Measurements from ENCODE around the gene AKAIN1. TPM values are rescaled to one million over a fixed set of nuclear protein-coding genes. Genes with fewer than 3 reads are reported as not detected.

AKAIN1 gene
- total and polyA plus RNA-seq, 2 experiments from 2014 or later: not detected

DNA sequence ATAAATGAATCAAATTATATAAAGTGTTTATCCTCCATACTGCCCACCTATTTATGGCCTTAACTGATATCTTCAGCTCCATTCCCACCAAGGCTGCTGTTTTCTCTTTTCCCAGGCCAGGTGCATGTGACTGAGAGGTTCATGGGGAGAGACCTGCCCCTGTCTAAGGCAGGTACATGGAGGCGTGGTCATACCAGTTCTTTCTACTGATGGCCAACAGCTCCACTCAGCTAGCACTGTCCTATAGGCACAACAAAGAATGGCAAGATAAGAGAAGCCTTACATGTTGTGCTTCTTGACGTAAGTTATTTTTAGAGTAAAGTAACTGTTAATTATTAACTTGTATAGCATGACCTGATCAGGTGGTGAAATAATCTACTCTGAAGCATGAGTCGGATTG lies 16.8 kb downstream of the AKAIN1 start:
- H2AFZ ChIP-seq: no peak overlapping the region
- H4K20me1 ChIP-seq (ENCODE audit: insufficient read depth): no peaks in the 10 kb centered on the region
- H3K79me2 ChIP-seq (ENCODE audit: insufficient read depth): no peaks in the 10 kb centered on the region
- TF ChIP-seq EZH2phosphoT487 (IDR thresholded peaks at IDR 0.05; ENCODE audit: insufficient read depth, low read depth) (no peak), EZH2 (IDR thresholded peaks at IDR 0.05; ENCODE audit: insufficient read depth, poor library complexity, severe bottlenecking) (no peak)
- no peak overlapping the region for H3K27ac ChIP-seq
- 21 to 26% methylated on average over 3 of the region's 3 CpGs for WGBS, 2 experiments (ENCODE audit: low coverage in 1 of 2, low lambda C conversion rate in 2 of 2, missing lambda C conversion rate in 2 of 2)
- no peak overlapping the region for H3K4me2 ChIP-seq (ENCODE audit: unreplicated experiment)
- H3K27me3 ChIP-seq (replicated peaks; ENCODE audit: insufficient read depth): no peaks in the 10 kb centered on the region
- no peak for DNase-seq
- no peak overlapping the region for H3K4me3 ChIP-seq
- in situ Hi-C loops (cut with MboI): no loop called here
- no peaks in the 10 kb centered on the region for H3K4me1 ChIP-seq (ENCODE audit: insufficient read depth)
- H3K36me3 ChIP-seq (ENCODE audit: low read depth): no peaks in the 10 kb centered on the region
- no peak overlapping the region for H3K9ac ChIP-seq
- H3K9me2 ChIP-seq (ENCODE audit: insufficient read depth): no peaks in the 10 kb centered on the region
- no peaks in the 10 kb centered on the region for H3K9me3 ChIP-seq (ENCODE audit: low read depth)
- H3F3A ChIP-seq (ENCODE audit: insufficient read depth): no peaks in the 10 kb centered on the region

DNA sequence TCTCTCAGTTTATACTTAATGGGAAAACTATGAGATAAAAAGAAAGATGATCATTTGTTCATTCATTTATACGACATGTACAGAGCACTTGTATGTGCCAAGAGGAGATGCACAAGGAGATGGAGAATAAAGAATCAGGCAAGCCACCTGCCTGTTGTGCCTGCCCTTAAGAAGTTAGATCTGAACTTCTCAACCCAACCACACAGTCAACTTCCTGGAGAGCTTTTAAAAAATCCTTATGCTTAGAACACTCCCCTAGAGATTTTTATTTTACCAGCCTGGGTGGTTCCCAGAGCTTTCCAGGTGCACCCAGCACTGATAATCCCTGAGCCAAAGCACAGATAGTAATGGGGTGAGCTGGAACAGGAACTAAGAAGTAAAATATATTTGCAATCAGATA lies 18.5 kb downstream of the AKAIN1 start:
- H3K9me3 ChIP-seq (ENCODE audit: low read depth): no peaks in the 10 kb centered on the region
- H3K4me2 ChIP-seq (ENCODE audit: unreplicated experiment): no peak overlapping the region
- H3K27ac ChIP-seq: no peak overlapping the region
- H4K20me1 ChIP-seq (ENCODE audit: insufficient read depth): no peaks in the 10 kb centered on the region
- no peak for DNase-seq
- H3F3A ChIP-seq (ENCODE audit: insufficient read depth): no peaks in the 10 kb centered on the region
- no peak overlapping the region for H2AFZ ChIP-seq
- H3K36me3 ChIP-seq (ENCODE audit: low read depth): no peaks in the 10 kb centered on the region
- H3K9ac ChIP-seq: no peak overlapping the region
- in situ Hi-C loops (cut with MboI): no loop called here
- H3K79me2 ChIP-seq (ENCODE audit: insufficient read depth): no peaks in the 10 kb centered on the region
- TF ChIP-seq EZH2phosphoT487 (IDR thresholded peaks at IDR 0.05; ENCODE audit: insufficient read depth, low read depth) (no peak), EZH2 (IDR thresholded peaks at IDR 0.05; ENCODE audit: insufficient read depth, poor library complexity, severe bottlenecking) (no peak)
- H3K27me3 ChIP-seq (replicated peaks; ENCODE audit: insufficient read depth): no peaks in the 10 kb centered on the region
- H3K9me2 ChIP-seq (ENCODE audit: insufficient read depth): no peaks in the 10 kb centered on the region
- WGBS, 2 experiments (ENCODE audit: low coverage in 1 of 2, low lambda C conversion rate in 2 of 2, missing lambda C conversion rate in 2 of 2): 9 to 56% methylated on average over 1 of the region's 1 CpG
- H3K4me1 ChIP-seq (ENCODE audit: insufficient read depth): no peaks in the 10 kb centered on the region
- no peak overlapping the region for H3K4me3 ChIP-seq

DNA sequence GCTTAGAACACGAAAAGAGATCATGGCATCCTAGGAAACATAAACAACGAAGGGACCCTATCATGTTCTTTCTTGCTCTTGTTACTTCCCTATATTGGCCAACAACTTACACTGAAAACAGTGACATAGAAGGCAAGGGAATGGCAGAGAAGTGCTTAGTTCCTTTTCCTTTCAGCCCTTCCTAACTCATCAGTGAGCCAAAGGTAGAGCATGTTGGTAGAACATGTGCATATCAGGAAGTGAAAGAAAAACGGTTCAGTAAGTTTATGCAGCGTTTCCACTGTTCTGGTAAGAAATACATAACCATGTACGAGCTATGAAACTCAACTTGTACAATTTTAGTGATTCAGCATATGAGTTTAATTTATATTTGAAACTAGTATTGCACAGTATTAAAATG lies 21.7 kb downstream of the AKAIN1 start:
- Histone ChIP-seq H4K20me1 (ENCODE audit: insufficient read depth) (no peaks in the 10 kb centered on the region), H3K4me2 (ENCODE audit: unreplicated experiment) (no peak overlapping the region), H3K4me1 (ENCODE audit: insufficient read depth) (no peaks in the 10 kb centered on the region), H3K79me2 (ENCODE audit: insufficient read depth) (no peaks in the 10 kb centered on the region), H2AFZ (no peak overlapping the region), H3K36me3 (ENCODE audit: low read depth) (no peaks in the 10 kb centered on the region), H3K27ac (no peak overlapping the region), H3K9me2 (ENCODE audit: insufficient read depth) (no peaks in the 10 kb centered on the region), H3K4me3 (no peak overlapping the region), H3K9ac (no peak overlapping the region), H3K9me3 (ENCODE audit: low read depth) (no peaks in the 10 kb centered on the region), H3F3A (ENCODE audit: insufficient read depth) (no peaks in the 10 kb centered on the region), H3K27me3 (replicated peaks; ENCODE audit: insufficient read depth) (no peaks in the 10 kb centered on the region)
- DNase-seq: no peak
- in situ Hi-C loops (cut with MboI): no loop called here
- TF ChIP-seq EZH2phosphoT487 (IDR thresholded peaks at IDR 0.05; ENCODE audit: insufficient read depth, low read depth): no peak
- 14 to 17% methylated on average over 5 of the region's 5 CpGs for WGBS, 2 experiments (ENCODE audit: low coverage in 1 of 2, low lambda C conversion rate in 2 of 2, missing lambda C conversion rate in 2 of 2)

DNA sequence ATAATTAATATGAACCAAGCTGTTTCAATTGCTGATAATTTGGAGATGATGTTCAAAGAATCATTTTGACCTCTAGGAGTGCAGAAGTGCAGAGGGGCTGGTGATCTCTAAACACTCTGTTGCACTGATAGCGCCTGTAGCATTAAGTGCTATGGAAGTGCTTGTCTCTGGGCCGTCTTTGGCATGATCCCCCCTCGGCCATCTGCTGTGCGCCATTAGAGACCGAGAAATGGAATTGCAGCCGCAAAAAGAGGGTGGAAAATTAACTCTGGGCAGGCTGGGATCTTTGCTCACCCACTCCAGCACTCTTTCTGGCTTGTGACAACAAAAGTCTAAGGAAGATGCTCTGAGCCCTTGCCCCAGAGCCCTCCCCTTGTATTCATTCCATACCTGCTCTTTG lies 23.4 kb downstream of the AKAIN1 start:
- Histone ChIP-seq H3K4me3 (no peak overlapping the region), H3K4me2 (ENCODE audit: unreplicated experiment) (no peak overlapping the region), H4K20me1 (ENCODE audit: insufficient read depth) (no peaks in the 10 kb centered on the region), H2AFZ (no peak overlapping the region), H3K9me3 (ENCODE audit: low read depth) (no peaks in the 10 kb centered on the region), H3K79me2 (ENCODE audit: insufficient read depth) (no peaks in the 10 kb centered on the region), H3K36me3 (ENCODE audit: low read depth) (no peaks in the 10 kb centered on the region), H3F3A (ENCODE audit: insufficient read depth) (no peaks in the 10 kb centered on the region), H3K27me3 (replicated peaks; ENCODE audit: insufficient read depth) (no peaks in the 10 kb centered on the region), H3K9ac (no peak overlapping the region), H3K27ac (no peak overlapping the region), H3K9me2 (ENCODE audit: insufficient read depth) (no peaks in the 10 kb centered on the region), H3K4me1 (ENCODE audit: insufficient read depth) (no peaks in the 10 kb centered on the region)
- no peak for DNase-seq
- TF ChIP-seq EZH2phosphoT487 (IDR thresholded peaks at IDR 0.05; ENCODE audit: insufficient read depth, low read depth) (no peak), EZH2 (IDR thresholded peaks at IDR 0.05; ENCODE audit: insufficient read depth, poor library complexity, severe bottlenecking) (no peak)
- in situ Hi-C loops (cut with MboI): no loop called here
- WGBS, 2 experiments (ENCODE audit: low coverage in 1 of 2, low lambda C conversion rate in 2 of 2, missing lambda C conversion rate in 2 of 2): 30 to 36% methylated on average over 6 of the region's 6 CpGs

DNA sequence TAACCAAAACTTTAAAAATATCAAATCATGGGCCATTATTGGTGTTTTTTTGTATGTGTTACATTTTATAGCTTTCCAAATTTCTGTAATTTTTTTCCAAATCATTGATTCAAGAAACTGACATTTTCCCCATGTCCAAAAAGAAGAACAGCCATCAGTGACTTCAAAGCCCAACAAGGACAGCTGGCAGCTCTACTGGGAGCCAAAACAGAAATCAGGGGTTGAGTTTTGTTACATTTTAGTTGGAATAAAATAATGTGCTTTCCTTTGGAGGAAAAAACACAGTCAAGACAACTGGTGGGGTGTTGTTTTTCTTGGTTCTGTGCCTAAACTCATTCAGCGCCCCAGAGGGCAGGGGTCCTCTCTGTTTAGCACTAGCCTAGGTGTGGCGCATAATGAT lies 23.8 kb downstream of the AKAIN1 start:
- 36 to 39% methylated on average over 2 of the region's 2 CpGs for WGBS, 2 experiments (ENCODE audit: low coverage in 1 of 2, low lambda C conversion rate in 2 of 2, missing lambda C conversion rate in 2 of 2)
- Histone ChIP-seq H3K27me3 (replicated peaks; ENCODE audit: insufficient read depth) (no peaks in the 10 kb centered on the region), H3F3A (ENCODE audit: insufficient read depth) (no peaks in the 10 kb centered on the region), H3K9me2 (ENCODE audit: insufficient read depth) (no peaks in the 10 kb centered on the region), H4K20me1 (ENCODE audit: insufficient read depth) (no peaks in the 10 kb centered on the region), H2AFZ (no peak overlapping the region), H3K27ac (no peak overlapping the region), H3K4me1 (ENCODE audit: insufficient read depth) (no peaks in the 10 kb centered on the region), H3K4me2 (ENCODE audit: unreplicated experiment) (no peak overlapping the region), H3K4me3 (no peak overlapping the region), H3K9ac (no peak overlapping the region), H3K9me3 (ENCODE audit: low read depth) (no peaks in the 10 kb centered on the region), H3K36me3 (ENCODE audit: low read depth) (no peaks in the 10 kb centered on the region), H3K79me2 (ENCODE audit: insufficient read depth) (no peaks in the 10 kb centered on the region)
- DNase-seq: no peak
- in situ Hi-C loops (cut with MboI): no loop called here
- no peak for TF ChIP-seq EZH2 (IDR thresholded peaks at IDR 0.05; ENCODE audit: insufficient read depth, poor library complexity, severe bottlenecking)
- no peak for TF ChIP-seq EZH2phosphoT487 (IDR thresholded peaks at IDR 0.05; ENCODE audit: insufficient read depth, low read depth)
